Peyer's patch (tissue), 4 donors: ENCODE data around the gene KAT7. TPM values are rescaled to one million over a fixed set of nuclear protein-coding genes. Genes with fewer than 3 reads are reported as not detected.

Experiments used
- DNase-seq, 3 donors: peaks; one replicate each; pipeline ENCODE4 v3.0.0-alpha.2; 2017 to 2019
- H3K27ac ChIP-seq, 4 donors: fragments of 200-600 bp; sonication (generic); one replicate each; pipeline ENCODE4 v1.5.1; 2016 to 2019
- H3K27me3 ChIP-seq, 2 donors: fragments of 200-600 bp; sonication (generic); one replicate each; pipeline ENCODE4 v1.5.1; 2019
- H3K36me3 ChIP-seq, 3 donors: fragments of 200-600 bp; sonication (generic); one replicate each; pipeline ENCODE4 v1.5.1; 2016 to 2019
- H3K4me1 ChIP-seq, 4 donors: fragments of 200-600 bp; sonication (generic); one replicate each; pipeline ENCODE4 v1.5.1; 2016 to 2019
- H3K4me3 ChIP-seq, 4 donors: fragments of 200-600 bp; sonication (generic); 1 replicate in 3 of 4; 2 replicates in 1 of 4; pipeline ENCODE4 v1.5.1; 2016 to 2019; ENCODE audit warnings: mild to moderate bottlenecking in 1 of 4
- H3K9me3 ChIP-seq, 4 donors: fragments of 200-600 bp; sonication (generic); one replicate each; pipeline ENCODE4 v1.5.1; 2016 to 2019; ENCODE audit warnings: mild to moderate bottlenecking in 1 of 4
- POLR2A ChIP-seq, 2 donors: fragments of 450-650 bp; IDR thresholded peaks; one replicate each; pipeline ENCODE4 v1.5.1; 2017; ENCODE audit warnings: antibody characterized with exemption in 2 of 2, mild to moderate bottlenecking in 2 of 2, moderate library complexity in 2 of 2
- total RNA-seq, 4 donors: library from RNA; depleted of rRNA; stranded (reverse); fragments of >200 nt; gene quantifications; one replicate each; pipeline ENCODE4 v1.1.0, GENCODE V29; 2016
- TF ChIP-seq, protein P1 (sequence below), 6 experiments: fragments of 450-650 bp in 4 of 6; fragments of 200-600 bp in 2 of 6; sonication (generic) in 1 of 6; IDR thresholded peaks; one replicate each; pipeline ENCODE4 v1.5.1; 2017 to 2019; ENCODE audit warnings: antibody characterized with exemption in 6 of 6, mild to moderate bottlenecking in 3 of 6, moderate library complexity in 1 of 6

Gene KAT7
- total RNA-seq, 4 donors from 2014 or later = 44.3 to 50.9 (median 45.3) TPM

GRCh38 chr17:49858796-49859195 lies 70.3 kb downstream of the KAT7 start:
- Histone ChIP-seq H3K27me3 (no peaks in the 10 kb centered on the region), H3K9me3 (no peaks in the 10 kb centered on the region), H3K4me1 (peaks cover 0 to 4% (median 0%) of the 10 kb centered on the region in 4 donors), H3K36me3 (no peaks in the 10 kb centered on the region), H3K4me3 (no peak overlapping the region), H3K27ac (no peak overlapping the region)
- TF ChIP-seq POLR2A (IDR thresholded peaks at IDR 0.05) = no peak
- TF ChIP-seq, protein P1, sequence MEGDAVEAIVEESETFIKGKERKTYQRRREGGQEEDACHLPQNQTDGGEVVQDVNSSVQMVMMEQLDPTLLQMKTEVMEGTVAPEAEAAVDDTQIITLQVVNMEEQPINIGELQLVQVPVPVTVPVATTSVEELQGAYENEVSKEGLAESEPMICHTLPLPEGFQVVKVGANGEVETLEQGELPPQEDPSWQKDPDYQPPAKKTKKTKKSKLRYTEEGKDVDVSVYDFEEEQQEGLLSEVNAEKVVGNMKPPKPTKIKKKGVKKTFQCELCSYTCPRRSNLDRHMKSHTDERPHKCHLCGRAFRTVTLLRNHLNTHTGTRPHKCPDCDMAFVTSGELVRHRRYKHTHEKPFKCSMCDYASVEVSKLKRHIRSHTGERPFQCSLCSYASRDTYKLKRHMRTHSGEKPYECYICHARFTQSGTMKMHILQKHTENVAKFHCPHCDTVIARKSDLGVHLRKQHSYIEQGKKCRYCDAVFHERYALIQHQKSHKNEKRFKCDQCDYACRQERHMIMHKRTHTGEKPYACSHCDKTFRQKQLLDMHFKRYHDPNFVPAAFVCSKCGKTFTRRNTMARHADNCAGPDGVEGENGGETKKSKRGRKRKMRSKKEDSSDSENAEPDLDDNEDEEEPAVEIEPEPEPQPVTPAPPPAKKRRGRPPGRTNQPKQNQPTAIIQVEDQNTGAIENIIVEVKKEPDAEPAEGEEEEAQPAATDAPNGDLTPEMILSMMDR (IDR thresholded peaks at IDR 0.05) = no peak
- no peak for DNase-seq

DNA sequence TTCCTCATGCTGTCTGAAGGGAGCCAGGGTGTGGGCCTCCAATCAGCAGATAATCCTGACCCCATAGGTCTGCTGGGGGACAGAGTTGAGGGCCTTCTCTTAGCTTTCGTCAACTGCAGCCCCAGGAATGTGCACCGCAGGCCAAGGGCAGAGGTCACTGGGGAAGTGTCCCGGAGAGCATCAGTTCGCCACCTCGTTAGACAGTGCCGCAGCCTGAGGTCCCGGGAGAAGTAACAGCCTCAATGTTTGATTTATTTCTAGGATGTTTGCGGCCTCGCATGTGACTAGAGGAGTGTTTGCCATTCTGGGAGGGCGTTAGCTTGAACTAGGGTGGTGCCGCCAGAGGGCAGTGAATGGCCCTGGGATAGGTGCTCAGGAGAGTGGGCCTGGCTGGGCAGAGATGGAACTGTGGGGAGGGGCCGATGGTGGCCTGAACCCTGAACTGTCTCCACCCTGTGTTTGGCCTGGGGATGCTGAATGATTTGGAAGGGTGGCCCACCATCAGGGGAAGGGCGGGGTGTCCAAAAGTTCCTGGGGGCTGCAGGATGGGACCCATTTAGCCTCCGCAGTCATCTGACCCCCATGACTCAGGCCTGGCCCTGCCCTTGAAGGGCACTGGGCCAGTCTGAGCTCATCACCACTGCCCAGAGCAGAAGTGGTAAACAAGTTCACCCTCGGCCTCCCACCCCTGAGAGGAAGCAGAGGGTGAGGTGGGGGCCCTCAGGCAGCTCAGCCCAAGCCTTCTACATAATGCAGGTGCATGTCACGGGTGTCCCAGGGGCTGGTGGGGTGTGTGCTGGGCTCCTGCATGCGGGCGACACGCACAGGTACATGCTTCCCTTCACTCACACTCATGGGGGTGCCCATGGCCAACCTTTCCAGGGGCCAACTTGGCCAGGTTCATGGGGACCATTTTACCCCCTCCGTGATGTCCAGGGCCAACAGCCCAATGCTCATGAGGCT lies 71.8 kb downstream of the KAT7 start:
- Histone ChIP-seq H3K4me1 (peaks cover 0 to 4% (median 0%) of the 10 kb centered on the region in 4 donors), H3K36me3 (no peaks in the 10 kb centered on the region)
- no peak for DNase-seq

GRCh38 chr17:49861150-49861884 lies 72.8 kb downstream of the KAT7 start:
- Histone ChIP-seq H3K4me3 (no peak overlapping the region), H3K36me3 (no peaks in the 10 kb centered on the region), H3K4me1 (peaks cover 0 to 4% (median 0%) of the 10 kb centered on the region in 4 donors), H3K27ac (no peak overlapping the region), H3K9me3 (no peaks in the 10 kb centered on the region), H3K27me3 (no peaks in the 10 kb centered on the region)
- DNase-seq = peak; percentile 25 to 62 (median 62)
- TF ChIP-seq, protein P1 (IDR thresholded peaks at IDR 0.05) = peak; percentile 56 to 90 (median 74)
- no peak for TF ChIP-seq POLR2A (IDR thresholded peaks at IDR 0.05)

More for the DNA sequence above, 71.8 kb downstream of the KAT7 start:
- Histone ChIP-seq H3K4me3 (no peak overlapping the region), H3K27ac (no peak overlapping the region), H3K9me3 (no peaks in the 10 kb centered on the region), H3K27me3 (no peaks in the 10 kb centered on the region)
- TF ChIP-seq, protein P1 (IDR thresholded peaks at IDR 0.05) = no peak
- no peak for TF ChIP-seq POLR2A (IDR thresholded peaks at IDR 0.05)

DNA sequence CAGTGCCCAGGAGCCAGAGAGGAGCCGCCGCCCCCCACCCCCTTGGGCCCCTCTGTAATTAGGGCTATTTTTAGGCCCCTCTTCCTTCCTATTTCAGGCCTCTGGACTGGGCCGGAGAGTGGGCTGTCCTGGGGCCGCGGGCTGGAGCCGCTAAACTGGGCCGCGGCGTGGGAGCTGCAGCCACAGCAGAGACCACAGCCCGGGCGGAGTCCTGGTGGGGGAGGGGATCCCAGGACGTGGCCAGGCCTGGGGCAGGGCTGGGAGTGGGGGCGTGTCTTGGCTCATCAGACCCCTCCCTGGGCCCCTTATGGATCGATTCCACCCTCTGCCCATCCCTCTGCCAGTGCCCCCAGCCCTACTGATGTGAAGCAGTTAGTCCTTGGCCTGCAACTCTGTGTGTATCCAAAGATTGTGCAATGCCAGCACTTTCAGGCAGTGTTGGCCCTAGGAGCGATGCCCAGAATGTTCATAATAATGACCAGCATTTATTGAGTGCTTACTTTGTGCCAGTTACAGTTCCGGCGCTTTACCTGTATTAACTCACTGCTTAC lies 74.4 kb downstream of the KAT7 start:
- no peak for DNase-seq
- Histone ChIP-seq H3K4me1 (peaks cover 0 to 4% (median 0%) of the 10 kb centered on the region in 4 donors), H3K27me3 (no peaks in the 10 kb centered on the region), H3K36me3 (no peaks in the 10 kb centered on the region), H3K27ac (no peak overlapping the region), H3K4me3 (no peak overlapping the region), H3K9me3 (no peaks in the 10 kb centered on the region)
- TF ChIP-seq POLR2A (IDR thresholded peaks at IDR 0.05) = no peak
- TF ChIP-seq, protein P1 (IDR thresholded peaks at IDR 0.05) = no peak

GRCh38 chr17:49866019-49866380 lies 77.5 kb downstream of the KAT7 start:
- H3K27ac ChIP-seq = no peak overlapping the region
- TF ChIP-seq, protein P1 (IDR thresholded peaks at IDR 0.05) = no peak
- TF ChIP-seq POLR2A (IDR thresholded peaks at IDR 0.05) = no peak

More at GRCh38 chr17:49866019-49866380, 77.5 kb downstream of the KAT7 start:
- Histone ChIP-seq H3K36me3 (no peaks in the 10 kb centered on the region), H3K9me3 (no peaks in the 10 kb centered on the region), H3K27me3 (no peaks in the 10 kb centered on the region), H3K4me3 (no peak overlapping the region), H3K4me1 (peaks cover 0 to 4% (median 0%) of the 10 kb centered on the region in 4 donors)
- DNase-seq = no peak
